Testis (tissue), 2 donors: ENCODE results near the gene SIN3B.

Source experiments
- POLR2A ChIP-seq: fragments of 450-650 bp; IDR thresholded peaks from one replicate; pipeline ENCODE4 v1.6.1; 2017; ENCODE audit warnings: antibody characterized with exemption, mild to moderate bottlenecking, moderate library complexity
- TF ChIP-seq, protein P1 (sequence below), 3 experiments: fragments of 450-650 bp in 2 of 3; fragments of 200-600 bp in 1 of 3; sonication (generic) in 1 of 3; IDR thresholded peaks; one replicate each; pipeline ENCODE4 v1.5.1; 2016 to 2019; ENCODE audit warnings: antibody characterized with exemption in 3 of 3, mild to moderate bottlenecking in 2 of 3, moderate library complexity in 1 of 3

DNA sequence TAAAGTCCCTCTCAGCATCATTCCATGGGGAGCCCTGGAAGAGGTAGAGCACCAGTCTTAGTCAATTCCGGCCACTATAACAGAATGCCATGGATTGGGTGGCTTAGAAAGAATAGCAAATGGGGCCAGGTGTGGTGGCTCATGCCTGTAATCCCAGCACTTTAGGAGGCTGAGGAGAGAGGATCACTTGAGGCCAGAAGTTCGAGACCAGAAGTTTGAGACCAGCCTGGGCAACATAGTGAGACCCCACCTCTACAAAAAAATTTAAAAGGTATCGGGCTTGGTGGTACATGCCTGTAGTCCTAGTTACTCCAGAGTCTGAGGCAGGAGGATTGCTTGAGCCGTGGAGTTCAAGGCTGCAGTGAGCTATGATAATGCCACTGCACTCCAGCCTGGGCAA, 25.0 kb upstream of the SIN3B start:
- TF ChIP-seq POLR2A = no peak
- TF ChIP-seq, protein P1, sequence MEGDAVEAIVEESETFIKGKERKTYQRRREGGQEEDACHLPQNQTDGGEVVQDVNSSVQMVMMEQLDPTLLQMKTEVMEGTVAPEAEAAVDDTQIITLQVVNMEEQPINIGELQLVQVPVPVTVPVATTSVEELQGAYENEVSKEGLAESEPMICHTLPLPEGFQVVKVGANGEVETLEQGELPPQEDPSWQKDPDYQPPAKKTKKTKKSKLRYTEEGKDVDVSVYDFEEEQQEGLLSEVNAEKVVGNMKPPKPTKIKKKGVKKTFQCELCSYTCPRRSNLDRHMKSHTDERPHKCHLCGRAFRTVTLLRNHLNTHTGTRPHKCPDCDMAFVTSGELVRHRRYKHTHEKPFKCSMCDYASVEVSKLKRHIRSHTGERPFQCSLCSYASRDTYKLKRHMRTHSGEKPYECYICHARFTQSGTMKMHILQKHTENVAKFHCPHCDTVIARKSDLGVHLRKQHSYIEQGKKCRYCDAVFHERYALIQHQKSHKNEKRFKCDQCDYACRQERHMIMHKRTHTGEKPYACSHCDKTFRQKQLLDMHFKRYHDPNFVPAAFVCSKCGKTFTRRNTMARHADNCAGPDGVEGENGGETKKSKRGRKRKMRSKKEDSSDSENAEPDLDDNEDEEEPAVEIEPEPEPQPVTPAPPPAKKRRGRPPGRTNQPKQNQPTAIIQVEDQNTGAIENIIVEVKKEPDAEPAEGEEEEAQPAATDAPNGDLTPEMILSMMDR (IDR thresholded peaks at IDR 0.05) = no peak
